Astrocyte (in vitro differentiated cells and primary cell): Measurements from ENCODE around the gene SERTAD4. TPM values are rescaled to one million over a fixed set of nuclear protein-coding genes. Genes with fewer than 3 reads are reported as not detected.

ENCODE experiments used
- DNase-seq: peaks from one replicate; pipeline ENCODE4 v3.0.0-alpha.2; 2010; ENCODE audit warnings: low read depth
- FAIRE-seq: peaks from 2 replicates; lab custom pipeline; 2011; peaks lifted over from hg19 to GRCh38; lab: Jason Lieb, UNC
- H2AFZ ChIP-seq: 2 replicates; pipeline ENCODE4 v1.6.0; 2012; ENCODE audit warnings: low read depth, low read length, inconsistent platforms
- H3K27ac ChIP-seq: 2 replicates; pipeline ENCODE4 v1.5.1; 2011; ENCODE audit warnings: low read depth, low read length, inconsistent platforms
- H3K27me3 ChIP-seq: 2 replicates; pipeline ENCODE4 v1.6.0; 2011; ENCODE audit warnings: low read length, inconsistent platforms; ENCODE audit not compliant: insufficient read depth
- H3K36me3 ChIP-seq: 2 replicates; pipeline ENCODE4 v1.5.1; 2011; ENCODE audit warnings: low read length, inconsistent platforms; ENCODE audit not compliant: insufficient read depth
- H3K4me1 ChIP-seq: 2 replicates; pipeline ENCODE4 v1.5.1; 2011; ENCODE audit warnings: low read length, inconsistent platforms; ENCODE audit not compliant: insufficient read depth
- H3K4me2 ChIP-seq: 2 replicates; pipeline ENCODE4 v1.6.0; 2012; ENCODE audit warnings: low read length, inconsistent platforms
- H3K4me3 ChIP-seq: 2 replicates; pipeline ENCODE4 v1.5.1; 2011; ENCODE audit warnings: low read depth, mild to moderate bottlenecking, low read length, inconsistent platforms; ENCODE audit not compliant: insufficient read depth
- H3K79me2 ChIP-seq: 2 replicates; pipeline ENCODE4 v1.6.0; 2012; ENCODE audit warnings: mild to moderate bottlenecking, low read length, inconsistent platforms; ENCODE audit not compliant: insufficient read depth
- H3K9ac ChIP-seq: 2 replicates; pipeline ENCODE4 v1.6.0; 2012; ENCODE audit warnings: mild to moderate bottlenecking, low read length, inconsistent platforms
- H3K9me3 ChIP-seq: 2 replicates; pipeline ENCODE4 v1.5.1; 2012; ENCODE audit warnings: low read depth, mild to moderate bottlenecking, low read length, inconsistent platforms; ENCODE audit not compliant: insufficient read depth
- H4K20me1 ChIP-seq: 2 replicates; pipeline ENCODE4 v1.6.0; 2012; ENCODE audit warnings: low read length, inconsistent platforms; ENCODE audit not compliant: insufficient read depth
- H3K27ac Mint-ChIP-seq: one replicate; pipeline ENCODE4 v1.8.0; 2021; ENCODE audit warnings: mild to moderate bottlenecking, mixed read lengths; ENCODE audit not compliant: unreplicated experiment
- H3K27me3 Mint-ChIP-seq: one replicate; pipeline ENCODE4 v1.8.0; 2021; ENCODE audit warnings: low read depth, mixed read lengths; ENCODE audit not compliant: unreplicated experiment
- H3K36me3 Mint-ChIP-seq: one replicate; pipeline ENCODE4 v1.8.0; 2021; ENCODE audit warnings: low read depth, mixed read lengths; ENCODE audit not compliant: unreplicated experiment
- H3K4me1 Mint-ChIP-seq: one replicate; pipeline ENCODE4 v1.8.0; 2021; ENCODE audit warnings: low read depth, mixed read lengths; ENCODE audit not compliant: unreplicated experiment
- H3K4me3 Mint-ChIP-seq: one replicate; pipeline ENCODE4 v1.8.0; 2021; ENCODE audit warnings: mild to moderate bottlenecking, moderate library complexity, mixed read lengths; ENCODE audit not compliant: unreplicated experiment
- H3K9me3 Mint-ChIP-seq: one replicate; pipeline ENCODE4 v1.8.0; 2021; ENCODE audit warnings: mild to moderate bottlenecking, mixed read lengths; ENCODE audit not compliant: unreplicated experiment
- EZH2 ChIP-seq: IDR thresholded peaks from 2 replicates; pipeline ENCODE4 v1.6.1; 2012; ENCODE audit warnings: mild to moderate bottlenecking, low read length, inconsistent platforms; ENCODE audit not compliant: insufficient read depth
- total RNA-seq: library from RNA; stranded (reverse); gene quantifications from 2 replicates; pipeline ENCODE4 v1.2.1, GENCODE V29; 2021
- TF ChIP-seq, protein P1 (sequence below): IDR thresholded peaks from 2 replicates; pipeline ENCODE4 v1.5.1; 2011; ENCODE audit warnings: low read depth, mild to moderate bottlenecking, inconsistent platforms, low read length, moderate library complexity; ENCODE audit not compliant: insufficient read depth

The SERTAD4 gene
- total RNA-seq, 1 donor from 2014 or later = 4.6 TPM

DNA sequence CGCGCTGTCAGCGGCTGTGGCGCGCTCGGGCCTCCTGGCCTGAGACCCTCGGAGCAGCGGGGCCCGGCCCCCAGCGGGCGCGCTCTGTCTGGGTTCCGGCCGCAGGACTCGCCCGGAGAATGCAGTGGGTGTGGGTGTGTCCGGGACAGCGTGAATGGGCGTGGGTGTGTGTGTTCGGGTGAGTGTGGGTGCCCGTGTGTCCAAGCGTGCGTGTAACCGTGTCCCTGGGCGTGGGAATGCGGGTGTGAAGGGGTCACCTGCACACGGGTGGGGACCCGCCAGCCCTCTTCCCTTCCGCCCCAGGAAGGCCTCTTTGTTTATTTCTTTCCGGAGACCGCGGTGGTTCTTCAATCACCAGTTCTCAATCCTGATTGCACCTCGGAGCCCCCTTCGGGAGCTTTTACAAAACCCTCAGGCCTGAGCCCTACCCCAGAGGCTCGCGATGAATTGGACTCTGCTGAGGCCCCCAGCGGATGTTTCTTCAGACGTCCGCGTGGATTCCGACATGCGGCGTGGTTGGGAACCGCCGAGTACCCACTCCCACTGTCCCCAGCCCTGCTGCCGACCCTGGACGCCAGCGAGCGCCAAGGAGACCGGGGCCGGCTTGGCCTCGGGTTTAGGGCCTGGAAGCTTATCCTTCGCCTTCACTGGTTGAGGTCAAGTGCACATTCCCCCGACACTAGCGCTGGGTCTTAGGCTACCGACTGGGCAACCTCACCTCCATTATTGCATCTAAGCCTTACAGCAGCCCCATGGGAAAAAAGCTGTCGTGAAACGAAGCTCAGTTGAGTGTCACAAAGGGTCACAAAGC lies 19.3 kb downstream of the SERTAD4 start:
- Histone ChIP-seq H3K79me2 (no peaks in the 10 kb centered on the region), H3K4me3 (peak overlapping the region; percentile 53), H4K20me1 (no peaks in the 10 kb centered on the region), H3K4me1 (peaks cover 19% of the 10 kb centered on the region), H2AFZ (peak overlapping the region; percentile 76), H3K27me3 (peaks cover 11% of the 10 kb centered on the region), H3K36me3 (no peaks in the 10 kb centered on the region), H3K9me3 (no peaks in the 10 kb centered on the region), H3K9ac (peak overlapping the region; percentile 67), H3K4me2 (peak overlapping the region; percentile 89), H3K27ac (no peak overlapping the region)
- Mint-ChIP-seq H3K27ac (peak overlapping the region; percentile 53), H3K36me3 (no peaks in the 10 kb centered on the region), H3K4me3 (peak overlapping the region; percentile 91), H3K4me1 (peaks cover 9% of the 10 kb centered on the region), H3K9me3 (no peaks in the 10 kb centered on the region), H3K27me3 (peaks cover 27% of the 10 kb centered on the region)
- DNase-seq (no peak), FAIRE-seq (no peak)
- TF ChIP-seq, protein P1, sequence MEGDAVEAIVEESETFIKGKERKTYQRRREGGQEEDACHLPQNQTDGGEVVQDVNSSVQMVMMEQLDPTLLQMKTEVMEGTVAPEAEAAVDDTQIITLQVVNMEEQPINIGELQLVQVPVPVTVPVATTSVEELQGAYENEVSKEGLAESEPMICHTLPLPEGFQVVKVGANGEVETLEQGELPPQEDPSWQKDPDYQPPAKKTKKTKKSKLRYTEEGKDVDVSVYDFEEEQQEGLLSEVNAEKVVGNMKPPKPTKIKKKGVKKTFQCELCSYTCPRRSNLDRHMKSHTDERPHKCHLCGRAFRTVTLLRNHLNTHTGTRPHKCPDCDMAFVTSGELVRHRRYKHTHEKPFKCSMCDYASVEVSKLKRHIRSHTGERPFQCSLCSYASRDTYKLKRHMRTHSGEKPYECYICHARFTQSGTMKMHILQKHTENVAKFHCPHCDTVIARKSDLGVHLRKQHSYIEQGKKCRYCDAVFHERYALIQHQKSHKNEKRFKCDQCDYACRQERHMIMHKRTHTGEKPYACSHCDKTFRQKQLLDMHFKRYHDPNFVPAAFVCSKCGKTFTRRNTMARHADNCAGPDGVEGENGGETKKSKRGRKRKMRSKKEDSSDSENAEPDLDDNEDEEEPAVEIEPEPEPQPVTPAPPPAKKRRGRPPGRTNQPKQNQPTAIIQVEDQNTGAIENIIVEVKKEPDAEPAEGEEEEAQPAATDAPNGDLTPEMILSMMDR = no peak
- TF ChIP-seq EZH2 = peak; percentile 47

DNA sequence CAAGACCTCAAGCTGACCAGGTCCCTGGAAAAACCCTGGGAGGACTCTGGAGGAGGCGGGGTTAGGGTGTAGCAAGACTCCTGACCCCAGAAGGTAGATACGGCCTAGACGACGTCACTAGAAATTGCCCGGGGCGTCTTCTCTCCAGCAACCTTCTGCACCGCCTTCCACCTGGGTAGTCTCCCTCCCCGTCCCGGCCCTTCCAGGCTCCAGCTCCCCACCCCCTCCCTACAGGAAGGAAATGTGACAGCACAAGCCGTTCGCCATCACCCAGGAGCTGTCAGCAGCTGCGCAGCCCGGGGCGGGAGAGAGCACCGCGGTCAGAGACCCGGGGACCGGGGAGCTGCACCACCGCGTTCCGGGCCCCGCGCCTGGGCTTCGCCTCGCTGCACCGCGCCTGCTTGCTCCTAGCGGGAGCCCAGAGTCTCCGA lies 20.0 kb downstream of the SERTAD4 start:
- Mint-ChIP-seq H3K4me3 (no peak overlapping the region), H3K27me3 (peaks cover 26% of the 10 kb centered on the region), H3K27ac (no peak overlapping the region), H3K9me3 (no peaks in the 10 kb centered on the region), H3K36me3 (no peaks in the 10 kb centered on the region), H3K4me1 (peaks cover 11% of the 10 kb centered on the region)
- H4K20me1 ChIP-seq = no peaks in the 10 kb centered on the region
- no peak overlapping the region for H3K4me2 ChIP-seq
- H2AFZ ChIP-seq = no peak overlapping the region
- H3K9me3 ChIP-seq = no peaks in the 10 kb centered on the region
- no peak overlapping the region for H3K27ac ChIP-seq
- H3K27me3 ChIP-seq = peaks cover 11% of the 10 kb centered on the region
- H3K36me3 ChIP-seq = no peaks in the 10 kb centered on the region
- H3K9ac ChIP-seq = no peak overlapping the region
- DNase-seq (no peak), FAIRE-seq (no peak)
- peaks cover 19% of the 10 kb centered on the region for H3K4me1 ChIP-seq
- H3K4me3 ChIP-seq = no peak overlapping the region
- TF ChIP-seq EZH2 = no peak
- TF ChIP-seq, protein P1 = no peak
- no peaks in the 10 kb centered on the region for H3K79me2 ChIP-seq

DNA sequence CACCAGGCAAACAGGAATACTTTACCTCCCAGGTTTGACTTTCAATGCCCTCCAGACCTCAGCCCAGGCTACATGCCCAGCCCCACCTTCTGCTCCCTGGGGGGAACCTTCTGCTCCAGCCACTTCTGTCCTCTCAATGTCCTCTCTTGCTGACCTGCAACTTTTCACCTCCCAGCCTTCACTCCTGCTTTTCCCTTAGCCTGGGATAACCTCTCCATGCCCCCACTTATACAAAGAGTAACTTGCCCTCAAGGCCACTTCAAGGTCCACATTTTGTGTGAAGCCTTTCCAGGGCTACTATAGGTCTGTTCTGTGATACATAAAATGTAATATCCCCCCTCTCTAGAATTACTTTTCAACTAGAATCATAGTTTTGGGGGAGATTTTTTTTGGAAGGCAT lies 21.7 kb downstream of the SERTAD4 start:
- no peaks in the 10 kb centered on the region for H3K36me3 ChIP-seq
- H3K27ac Mint-ChIP-seq = no peak overlapping the region
- no peaks in the 10 kb centered on the region for H4K20me1 ChIP-seq
- H3K4me3 ChIP-seq = no peak overlapping the region
- peaks cover 11% of the 10 kb centered on the region for H3K27me3 ChIP-seq
- H3K27me3 Mint-ChIP-seq = peaks cover 24% of the 10 kb centered on the region
- FAIRE-seq (no peak), DNase-seq (no peak)
- peaks cover 21% of the 10 kb centered on the region for H3K4me1 ChIP-seq
- no peaks in the 10 kb centered on the region for H3K36me3 Mint-ChIP-seq
- no peak overlapping the region for H3K9ac ChIP-seq
- H3K79me2 ChIP-seq = no peaks in the 10 kb centered on the region
- no peak overlapping the region for H3K4me2 ChIP-seq
- H3K4me3 Mint-ChIP-seq = no peak overlapping the region
- H3K9me3 ChIP-seq = no peaks in the 10 kb centered on the region
- H2AFZ ChIP-seq = no peak overlapping the region
- TF ChIP-seq EZH2 = peak; percentile 35
- TF ChIP-seq, protein P1 = no peak
- H3K27ac ChIP-seq = no peak overlapping the region
- no peaks in the 10 kb centered on the region for H3K9me3 Mint-ChIP-seq
- peaks cover 12% of the 10 kb centered on the region for H3K4me1 Mint-ChIP-seq
